ENCODE measurements around the gene EPHA8.

The EPHA8 gene

DNA sequence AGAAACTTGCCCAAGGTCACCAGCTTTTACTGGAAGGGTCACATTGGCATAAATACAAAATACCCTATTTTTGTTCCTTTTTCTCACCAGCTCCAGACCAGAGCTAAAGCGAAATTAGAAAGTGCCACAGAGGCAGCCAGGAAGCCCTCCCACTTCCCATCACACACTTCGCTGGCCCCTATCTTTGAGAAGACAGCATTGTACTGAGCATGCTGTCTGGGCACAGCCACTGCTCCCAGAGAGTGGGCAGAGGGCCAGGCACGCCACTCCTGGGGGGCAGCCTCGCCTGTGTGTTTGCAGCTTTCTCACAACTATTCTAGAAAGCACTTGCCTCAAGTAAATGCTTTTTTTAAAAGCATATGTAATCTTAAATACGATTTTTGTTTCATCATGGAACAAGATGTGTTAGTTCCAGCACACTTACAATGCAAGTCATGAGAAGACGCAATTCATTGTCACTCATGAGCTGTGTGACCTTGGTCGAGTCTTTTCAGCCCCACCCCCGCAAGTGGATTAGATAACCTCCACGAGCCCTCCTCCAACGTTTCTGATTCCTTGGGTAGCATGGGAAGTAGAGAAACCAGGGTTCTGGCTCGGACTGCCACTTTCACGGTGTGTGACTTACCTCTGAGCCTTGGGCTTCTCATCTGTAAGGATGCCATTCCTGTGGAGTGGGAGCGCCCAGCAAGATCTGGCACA is 25.7 kb upstream of the EPHA8 start:
- DNase-seq = no peak

DNA sequence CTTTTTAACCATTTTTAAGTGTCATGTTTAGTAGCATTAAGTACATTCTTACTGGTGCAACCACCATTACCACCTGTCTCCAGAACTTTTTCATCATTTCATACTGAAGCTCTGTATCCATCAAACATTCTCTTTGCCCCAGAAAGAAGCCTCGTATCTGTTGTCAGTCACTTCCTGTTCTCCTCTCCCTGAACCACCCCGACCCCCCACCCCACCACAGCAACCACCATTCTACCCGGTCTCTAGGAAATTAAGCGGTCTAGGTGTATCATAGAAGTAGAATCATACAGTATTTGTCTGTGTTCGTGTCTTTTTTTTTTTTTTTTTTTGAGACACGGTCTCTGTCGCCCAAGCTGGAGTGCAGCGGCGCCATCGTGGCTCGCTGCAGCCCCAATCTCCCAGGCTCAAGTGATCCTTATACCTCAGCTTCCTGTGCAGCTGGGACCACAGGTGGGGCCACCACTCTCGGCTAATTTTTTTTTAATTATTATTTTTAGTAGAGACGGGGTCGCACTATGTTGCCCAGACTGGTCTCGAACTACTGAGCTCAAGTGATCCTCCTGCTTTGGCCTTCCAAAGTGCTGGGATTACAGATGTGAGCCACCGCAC is 23.7 kb upstream of the EPHA8 start:
- DNase-seq = no peak

- no peak for DNase-seq
These were observed 23.0 kb upstream of the EPHA8 start for GRCh38 chr1:22540337-22540736.

DNA sequence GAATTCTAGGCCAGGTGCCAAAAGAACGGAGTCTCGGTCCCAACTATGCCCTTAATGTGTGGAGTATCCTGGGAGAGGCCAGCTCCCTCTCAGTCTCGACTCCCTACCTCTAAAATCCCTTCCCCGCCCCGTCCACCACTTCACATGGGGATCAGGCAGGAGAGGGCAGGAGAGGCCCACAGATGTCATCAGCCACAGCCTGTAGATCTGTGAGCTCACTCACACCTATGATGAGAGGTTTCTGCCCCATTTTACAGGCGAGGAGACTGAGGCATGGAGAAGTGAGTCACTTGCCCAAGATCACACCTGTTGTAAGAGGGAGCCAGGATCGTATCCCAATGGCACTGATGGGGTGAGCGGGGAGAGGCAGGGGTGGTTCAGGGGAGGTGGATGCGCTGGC is 20.4 kb upstream of the EPHA8 start:
- no peak for DNase-seq

- DNase-seq = no peak
These were observed 19.6 kb upstream of the EPHA8 start for GRCh38 chr1:22543679-22544078.

GRCh38 chr1:22544606-22545005 is 18.7 kb upstream of the EPHA8 start:
- DNase-seq = no peak

GRCh38 chr1:22545141-22545540 is 18.1 kb upstream of the EPHA8 start:
- DNase-seq = no peak

DNA sequence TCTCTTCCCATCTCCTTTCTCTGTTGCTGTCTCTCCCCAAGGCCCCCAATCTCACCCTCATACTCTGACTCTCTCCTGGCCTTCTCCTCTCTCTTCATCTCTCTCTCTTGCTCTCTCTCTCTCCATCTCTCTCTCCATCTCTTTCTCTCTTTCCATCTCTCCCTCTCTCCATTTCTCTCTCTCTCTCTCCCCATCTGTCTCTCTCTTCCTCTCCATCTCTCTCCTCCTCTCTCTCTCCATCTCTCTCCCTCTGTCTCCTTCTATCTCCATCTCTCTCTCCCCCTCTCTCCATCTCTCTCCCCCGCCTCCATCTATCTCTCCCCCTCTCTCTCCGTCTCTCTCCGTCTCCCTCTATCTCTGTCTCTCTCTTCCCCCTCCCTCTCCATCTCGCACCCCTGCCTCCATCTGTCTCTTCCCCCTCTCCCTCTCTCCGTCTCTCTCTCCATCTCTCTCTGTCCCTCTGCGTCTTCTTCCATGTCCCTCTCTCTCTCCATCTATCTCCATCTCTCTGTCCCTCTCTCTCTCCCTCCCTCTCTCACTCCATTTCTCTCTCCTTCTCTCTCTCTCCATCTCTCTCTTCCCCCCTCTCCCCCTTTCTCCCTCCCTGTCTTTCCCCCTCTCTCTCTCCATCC is 16.0 kb upstream of the EPHA8 start:
- DNase-seq = no peak

DNA sequence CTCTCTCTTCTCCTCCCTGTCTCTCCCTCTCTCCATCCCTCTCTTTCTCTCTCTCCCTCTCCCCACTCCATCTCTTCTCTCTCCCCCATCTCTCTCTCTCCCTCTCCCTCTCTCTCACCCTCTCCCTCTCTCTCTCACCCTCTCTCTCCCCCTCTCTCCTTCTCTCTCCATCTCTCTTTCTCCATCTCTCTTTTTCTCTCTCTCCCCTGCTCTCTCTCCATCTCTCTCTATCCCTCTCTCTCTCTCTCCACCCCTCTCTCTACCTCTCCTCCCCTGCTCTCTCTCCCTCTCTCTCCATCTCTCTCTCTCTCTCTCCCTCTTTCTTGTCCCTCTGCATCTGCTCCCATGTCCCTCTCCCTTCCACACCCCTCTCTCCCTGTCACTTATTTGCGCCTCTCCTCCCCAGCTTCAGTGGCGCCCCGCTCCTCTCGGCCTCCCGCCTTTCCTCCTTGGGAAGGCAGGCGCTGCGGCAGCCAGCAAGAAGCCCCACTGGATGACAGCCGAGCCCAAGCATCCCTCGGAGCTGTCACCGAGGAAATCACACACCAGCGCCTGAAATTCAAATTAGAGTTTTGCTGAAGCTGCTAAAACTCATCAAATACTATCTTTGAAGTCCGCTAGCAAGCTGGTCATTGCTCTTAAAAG is 15.3 kb upstream of the EPHA8 start:
- no peak for DNase-seq

- DNase-seq = no peak
These were observed 13.3 kb upstream of the EPHA8 start for GRCh38 chr1:22550021-22550420.

- DNase-seq = no peak
These were observed 11.7 kb upstream of the EPHA8 start for GRCh38 chr1:22551591-22551990.

- DNase-seq = no peak
These were observed 11.3 kb upstream of the EPHA8 start for GRCh38 chr1:22552021-22552420.

- no peak for DNase-seq
These were observed 10.0 kb upstream of the EPHA8 start for GRCh38 chr1:22553104-22553880.

DNA sequence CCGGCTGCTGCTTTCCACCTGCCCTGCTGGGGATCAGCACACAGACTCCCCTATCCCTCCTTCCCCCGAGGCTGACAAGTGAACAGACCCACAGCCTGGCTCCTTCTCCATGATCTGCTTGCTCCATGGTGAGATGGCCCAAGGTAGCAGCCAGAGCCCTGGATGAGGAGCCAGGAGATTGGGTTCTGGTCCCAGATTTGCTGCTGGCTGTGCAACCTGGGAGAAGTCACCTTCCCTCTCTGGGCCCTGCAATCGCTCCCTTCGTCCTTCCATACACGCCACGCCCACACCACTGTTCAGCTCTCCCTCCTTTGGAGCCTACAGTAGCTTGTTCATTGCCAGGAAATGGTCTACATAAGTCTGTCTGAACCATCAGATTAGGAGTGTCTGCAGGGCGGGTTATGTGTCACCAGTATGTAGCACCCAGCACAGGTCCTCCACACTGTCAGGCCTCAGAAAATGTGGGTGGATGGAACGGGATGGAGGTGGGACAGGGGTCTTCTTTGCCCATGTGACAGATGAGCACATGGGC is 9.2 kb upstream of the EPHA8 start:
- no peak for DNase-seq

- DNase-seq = no peak
These were observed 8.0 kb upstream of the EPHA8 start for GRCh38 chr1:22555371-22555656.

- no peak for DNase-seq
These were observed 6.7 kb upstream of the EPHA8 start for GRCh38 chr1:22556391-22557104.

DNA sequence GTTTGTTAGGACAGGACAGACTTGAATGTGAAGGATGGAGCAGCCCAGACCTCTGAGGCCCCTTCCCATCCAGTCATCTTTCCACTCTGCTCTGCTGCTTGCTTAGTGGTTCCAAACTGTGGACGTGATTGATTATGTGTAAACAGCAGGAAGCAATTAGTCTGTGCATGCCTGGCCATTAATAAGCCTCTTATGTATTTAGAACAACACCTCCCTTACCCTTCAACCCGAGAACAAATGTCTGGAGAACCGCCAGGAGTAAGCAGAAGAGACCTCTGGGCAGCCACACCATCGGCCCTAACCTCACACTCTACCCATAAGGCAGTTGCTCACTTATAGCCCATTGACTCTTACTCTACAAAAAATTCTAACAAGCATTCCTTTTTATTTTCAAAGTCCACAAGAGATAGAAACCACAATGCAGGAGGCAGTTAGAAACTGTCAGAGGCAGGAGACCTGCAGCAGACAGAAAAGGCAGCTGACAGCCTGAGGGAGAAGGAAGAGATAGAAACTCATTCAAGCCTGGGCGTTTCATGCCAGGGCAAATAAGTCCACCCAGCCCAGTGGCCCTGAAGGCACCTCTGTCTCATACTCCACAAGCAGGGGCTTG is 5.8 kb upstream of the EPHA8 start:
- no peak for DNase-seq

- DNase-seq = no peak
These were observed 648 bp downstream of the EPHA8 start for GRCh38 chr1:22563671-22564602.

- no peak for DNase-seq
These were observed 2.9 kb downstream of the EPHA8 start for GRCh38 chr1:22566161-22566560.

- no peak for DNase-seq
These were observed 3.9 kb downstream of the EPHA8 start for GRCh38 chr1:22567197-22567596.

DNA sequence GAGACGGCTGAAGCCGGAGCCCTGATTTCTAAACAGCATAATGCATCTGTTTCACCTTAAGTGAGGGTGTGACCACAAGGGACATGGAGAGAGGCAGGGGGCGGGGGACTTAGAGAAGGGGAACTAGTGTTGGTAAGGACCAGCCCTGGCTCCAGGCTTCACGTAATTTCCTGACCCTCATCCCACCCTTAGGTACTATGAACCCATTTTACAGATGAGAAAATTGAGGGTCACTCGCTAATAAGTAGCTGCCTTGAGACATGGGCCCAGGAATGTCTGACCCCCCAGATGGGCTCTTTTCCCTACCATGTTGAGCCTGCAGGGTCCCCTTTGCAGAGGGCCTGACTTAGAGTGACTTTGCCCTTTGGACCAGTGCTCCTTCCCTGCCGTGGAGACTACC is 4.7 kb downstream of the EPHA8 start:
- no peak for DNase-seq
